ENCODE data around the gene MEG3.

The MEG3 gene

DNA sequence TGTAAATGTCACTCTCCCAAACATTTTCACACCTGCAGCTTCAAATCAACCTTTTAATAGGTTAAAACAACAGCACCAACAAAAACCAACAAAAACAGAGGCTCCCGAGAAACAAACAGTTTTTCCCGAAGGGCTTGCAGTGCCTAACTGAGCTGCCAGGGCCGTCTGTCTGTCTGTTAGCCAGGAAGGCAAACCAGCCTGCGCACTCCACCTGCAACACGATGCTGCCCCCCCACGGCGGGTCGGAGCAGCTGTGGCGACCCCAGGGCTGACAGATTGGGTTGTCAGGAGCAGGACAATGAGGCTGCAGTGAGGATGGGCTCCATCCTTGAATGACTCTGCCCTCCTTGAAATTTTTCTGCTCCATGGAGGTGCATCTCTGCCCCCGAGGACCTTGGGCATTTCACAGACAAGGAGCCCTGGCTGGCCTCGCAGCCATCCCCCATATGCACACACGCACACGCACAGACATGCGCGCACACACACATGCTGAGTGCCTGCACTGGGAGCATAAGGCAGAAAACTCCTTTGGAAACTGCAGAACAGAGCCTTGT, 75.0 kb downstream of the MEG3 start:
- DNase-seq (ENCODE audit: low read depth): peak; percentile 8
- H3K4me3 ChIP-seq (replicated peaks; ENCODE audit: low read depth, low read length): no peak overlapping the region
- TF ChIP-seq, protein P1, sequence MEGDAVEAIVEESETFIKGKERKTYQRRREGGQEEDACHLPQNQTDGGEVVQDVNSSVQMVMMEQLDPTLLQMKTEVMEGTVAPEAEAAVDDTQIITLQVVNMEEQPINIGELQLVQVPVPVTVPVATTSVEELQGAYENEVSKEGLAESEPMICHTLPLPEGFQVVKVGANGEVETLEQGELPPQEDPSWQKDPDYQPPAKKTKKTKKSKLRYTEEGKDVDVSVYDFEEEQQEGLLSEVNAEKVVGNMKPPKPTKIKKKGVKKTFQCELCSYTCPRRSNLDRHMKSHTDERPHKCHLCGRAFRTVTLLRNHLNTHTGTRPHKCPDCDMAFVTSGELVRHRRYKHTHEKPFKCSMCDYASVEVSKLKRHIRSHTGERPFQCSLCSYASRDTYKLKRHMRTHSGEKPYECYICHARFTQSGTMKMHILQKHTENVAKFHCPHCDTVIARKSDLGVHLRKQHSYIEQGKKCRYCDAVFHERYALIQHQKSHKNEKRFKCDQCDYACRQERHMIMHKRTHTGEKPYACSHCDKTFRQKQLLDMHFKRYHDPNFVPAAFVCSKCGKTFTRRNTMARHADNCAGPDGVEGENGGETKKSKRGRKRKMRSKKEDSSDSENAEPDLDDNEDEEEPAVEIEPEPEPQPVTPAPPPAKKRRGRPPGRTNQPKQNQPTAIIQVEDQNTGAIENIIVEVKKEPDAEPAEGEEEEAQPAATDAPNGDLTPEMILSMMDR (IDR thresholded peaks at IDR 0.05; ENCODE audit: low read length, missing control alignments): no peak

DNA sequence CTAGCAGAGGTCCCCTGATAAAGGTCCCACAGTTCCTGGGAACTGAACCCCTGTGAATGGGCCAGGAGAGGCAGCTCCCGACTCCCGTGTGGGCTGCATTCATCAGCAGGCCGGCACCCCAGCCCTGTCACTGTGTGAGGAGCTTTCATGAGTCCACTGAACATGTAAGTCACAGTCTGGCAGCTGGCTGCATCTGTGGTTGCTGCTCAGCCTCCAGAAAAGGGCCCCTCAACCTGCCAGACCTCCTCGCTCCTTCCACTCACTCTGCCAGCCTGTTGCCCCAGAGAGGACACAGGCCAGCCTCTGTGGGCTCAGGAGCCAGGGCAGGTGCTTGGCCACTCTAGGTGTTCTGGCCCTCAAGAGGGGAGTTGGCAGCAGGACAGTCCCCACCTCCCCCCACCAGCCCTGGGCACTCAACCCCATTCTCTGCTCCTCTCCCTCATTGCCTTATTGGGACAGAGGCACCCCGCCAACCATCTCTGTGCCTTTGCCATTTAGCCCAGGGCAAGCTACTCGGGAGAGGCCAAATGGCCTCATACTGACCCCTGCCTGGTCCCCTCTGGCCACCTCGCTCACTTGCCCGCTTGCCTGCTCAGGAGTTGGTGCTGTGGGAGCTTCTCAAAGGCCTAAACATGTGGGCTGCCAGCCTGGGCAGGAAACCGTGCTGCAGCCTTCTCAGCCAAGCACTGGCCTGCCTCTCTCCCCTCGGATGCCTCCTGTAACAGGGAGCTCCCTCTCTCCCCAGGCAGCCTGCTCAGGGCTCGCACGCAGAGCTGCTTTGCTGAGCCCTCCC, 75.7 kb downstream of the MEG3 start:
- TF ChIP-seq, protein P1 (IDR thresholded peaks at IDR 0.05; ENCODE audit: low read length, missing control alignments): no peak
- no peak for DNase-seq (ENCODE audit: low read depth)
- H3K4me3 ChIP-seq (replicated peaks; ENCODE audit: low read depth, low read length): no peak overlapping the region

DNA sequence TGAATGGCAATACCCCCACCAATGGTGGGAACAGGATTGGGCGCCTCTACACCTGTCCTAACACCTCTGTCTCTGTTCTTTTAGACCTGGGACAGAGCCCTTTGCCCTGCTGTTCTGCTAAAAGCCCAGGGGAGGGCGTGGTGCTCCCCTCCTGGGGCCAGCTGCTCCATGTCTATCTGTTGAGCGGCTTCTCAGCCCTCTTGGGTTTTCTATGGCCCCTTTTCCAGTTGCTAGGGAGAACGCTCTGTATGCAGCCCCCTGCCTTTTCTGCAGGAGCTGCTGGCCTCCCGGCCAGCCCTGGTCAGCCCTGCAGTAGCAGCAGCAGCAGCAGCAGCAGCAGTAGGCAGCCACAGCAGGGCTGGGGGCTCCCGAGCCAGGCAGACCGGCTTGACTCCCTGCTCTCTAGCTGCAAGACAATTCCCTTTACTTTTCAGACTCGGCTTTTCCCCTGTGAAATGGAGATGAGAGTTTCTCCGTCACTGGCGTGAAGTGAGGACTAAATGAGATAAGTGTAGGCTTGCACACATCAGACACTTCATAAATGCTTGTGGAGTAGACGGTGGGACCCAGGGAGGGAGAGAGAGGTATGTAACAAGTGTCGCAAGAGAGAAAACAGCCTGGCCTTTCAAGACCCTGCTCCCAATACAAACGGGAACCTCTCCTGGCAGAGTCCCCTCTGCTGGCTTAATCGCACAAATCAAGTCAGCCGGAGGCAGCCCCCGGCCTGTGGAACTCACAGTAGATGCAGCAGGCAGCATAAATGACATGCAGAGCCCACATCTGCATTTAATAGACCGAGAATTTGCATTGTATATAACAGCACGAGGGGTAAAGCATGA, 76.6 kb downstream of the MEG3 start:
- no peak overlapping the region for H3K4me3 ChIP-seq (replicated peaks; ENCODE audit: low read depth, low read length)
- TF ChIP-seq, protein P1 (IDR thresholded peaks at IDR 0.05; ENCODE audit: low read length, missing control alignments): no peak
- DNase-seq (ENCODE audit: low read depth): no peak

DNA sequence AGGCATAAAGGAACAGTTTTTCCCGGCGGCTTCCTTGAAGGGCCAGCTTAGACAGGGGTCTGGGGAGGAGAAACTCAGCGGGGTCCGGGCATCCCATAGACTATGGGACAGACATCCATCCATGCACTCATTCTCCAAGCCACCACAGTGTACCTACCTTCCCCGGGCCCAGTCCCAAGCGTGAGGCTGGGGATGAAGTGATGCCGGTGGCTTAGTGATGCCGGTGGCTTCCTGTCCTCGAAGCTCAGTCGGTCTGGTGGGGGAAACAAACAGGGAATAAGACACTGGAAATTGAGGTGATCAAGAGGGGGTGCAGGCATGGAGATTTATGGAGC, 77.2 kb downstream of the MEG3 start:
- no peak overlapping the region for H3K4me3 ChIP-seq (replicated peaks; ENCODE audit: low read depth, low read length)
- DNase-seq (ENCODE audit: low read depth): no peak
- TF ChIP-seq, protein P1 (IDR thresholded peaks at IDR 0.05; ENCODE audit: low read length, missing control alignments): no peak

DNA sequence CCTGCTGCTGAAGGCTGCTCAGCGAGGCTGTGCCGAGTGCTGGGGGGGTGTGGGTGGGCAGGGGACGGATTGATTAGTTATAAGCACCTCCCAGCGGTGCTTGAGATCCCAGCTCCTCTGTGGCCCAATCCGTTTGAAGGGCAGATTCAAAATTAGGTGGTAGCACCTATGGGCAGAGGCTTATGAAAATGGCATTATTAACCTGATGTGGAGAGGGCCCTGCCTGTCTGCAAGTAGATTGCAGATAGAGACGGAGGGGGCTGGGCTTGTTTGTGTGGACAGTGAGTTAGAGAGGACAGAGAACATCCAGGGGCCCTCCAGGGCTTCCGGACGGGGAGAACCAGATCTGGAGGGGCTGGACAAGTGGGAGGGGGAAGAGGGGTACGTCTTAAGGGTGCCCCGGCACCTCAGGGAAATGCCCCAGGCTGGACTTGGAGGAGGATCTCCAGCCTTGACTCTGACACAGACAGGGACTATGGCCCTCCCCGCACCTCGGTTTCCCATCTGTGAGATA, 77.8 kb downstream of the MEG3 start, which contains the start of gene RTL1:
Gene RTL1 (minus strand): TSS at position 51 of the 514 bp plus-strand sequence. CDS start 18,934 bp downstream, outside the sequence.
- no peak for DNase-seq (ENCODE audit: low read depth)
- no peak within 1 kb of the TSS for H3K4me3 ChIP-seq (replicated peaks; ENCODE audit: low read depth, low read length)
- TF ChIP-seq, protein P1 (IDR thresholded peaks at IDR 0.05; ENCODE audit: low read length, missing control alignments): no peak

DNA sequence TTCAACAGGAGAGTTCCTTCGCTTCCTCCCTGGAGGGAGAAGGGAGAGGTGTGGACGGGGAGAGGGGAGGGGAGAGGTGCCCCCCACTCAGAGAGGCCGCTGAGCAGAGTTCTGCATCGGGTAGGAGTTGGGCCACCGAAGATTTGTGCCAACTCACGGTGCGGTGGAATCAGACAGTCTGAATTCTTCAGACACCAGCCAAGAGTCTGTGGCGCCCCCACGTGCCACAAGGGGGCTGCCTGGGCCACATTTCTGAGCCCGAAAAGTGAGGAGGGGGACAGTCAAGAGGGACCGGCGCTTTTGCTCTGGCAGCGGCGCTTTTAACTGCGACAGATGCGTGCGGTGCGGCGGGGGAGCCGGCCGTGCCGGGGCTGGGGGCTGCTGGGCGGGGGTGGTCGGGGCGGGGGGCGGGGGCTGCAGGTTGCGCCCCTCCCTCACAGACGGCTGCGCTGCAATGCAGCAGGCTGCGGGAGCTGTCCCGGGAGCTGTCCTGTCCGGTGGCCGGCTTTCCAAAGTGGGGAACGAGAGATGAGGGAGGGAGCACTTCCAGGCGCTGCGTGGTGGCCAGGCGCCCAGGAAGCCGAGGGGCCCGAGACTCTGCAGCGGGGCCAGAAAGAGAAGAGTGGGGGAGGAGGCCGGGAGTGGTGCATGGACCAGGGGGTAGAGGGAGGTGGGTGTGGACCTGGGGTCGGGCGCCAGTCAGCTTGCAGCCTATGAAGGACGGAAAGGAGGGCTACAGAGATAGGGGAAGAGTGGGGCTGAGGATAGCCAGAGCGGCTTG, 78.6 kb downstream of the MEG3 start:
- DNase-seq (ENCODE audit: low read depth): no peak
- TF ChIP-seq, protein P1 (IDR thresholded peaks at IDR 0.05; ENCODE audit: low read length, missing control alignments): peak; percentile 10
- H3K4me3 ChIP-seq (replicated peaks; ENCODE audit: low read depth, low read length): no peak overlapping the region
